ENCODE data around the gene KIAA1671.

- TF ChIP-seq POLR2AphosphoS5 (IDR thresholded peaks at IDR 0.05) (no peak), POLR2A (IDR thresholded peaks at IDR 0.05) (no peak)
- TF ChIP-seq, protein P1, sequence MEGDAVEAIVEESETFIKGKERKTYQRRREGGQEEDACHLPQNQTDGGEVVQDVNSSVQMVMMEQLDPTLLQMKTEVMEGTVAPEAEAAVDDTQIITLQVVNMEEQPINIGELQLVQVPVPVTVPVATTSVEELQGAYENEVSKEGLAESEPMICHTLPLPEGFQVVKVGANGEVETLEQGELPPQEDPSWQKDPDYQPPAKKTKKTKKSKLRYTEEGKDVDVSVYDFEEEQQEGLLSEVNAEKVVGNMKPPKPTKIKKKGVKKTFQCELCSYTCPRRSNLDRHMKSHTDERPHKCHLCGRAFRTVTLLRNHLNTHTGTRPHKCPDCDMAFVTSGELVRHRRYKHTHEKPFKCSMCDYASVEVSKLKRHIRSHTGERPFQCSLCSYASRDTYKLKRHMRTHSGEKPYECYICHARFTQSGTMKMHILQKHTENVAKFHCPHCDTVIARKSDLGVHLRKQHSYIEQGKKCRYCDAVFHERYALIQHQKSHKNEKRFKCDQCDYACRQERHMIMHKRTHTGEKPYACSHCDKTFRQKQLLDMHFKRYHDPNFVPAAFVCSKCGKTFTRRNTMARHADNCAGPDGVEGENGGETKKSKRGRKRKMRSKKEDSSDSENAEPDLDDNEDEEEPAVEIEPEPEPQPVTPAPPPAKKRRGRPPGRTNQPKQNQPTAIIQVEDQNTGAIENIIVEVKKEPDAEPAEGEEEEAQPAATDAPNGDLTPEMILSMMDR (IDR thresholded peaks at IDR 0.05 in 8 of 11, conservative IDR thresholded peaks at IDR 0.05 in 3 of 11): no peak
Observed at GRCh38 chr22:25091458-25091857, 138.9 kb downstream of the KIAA1671 start.

Data from spleen (tissue), 7 donors.